HG03439 (cell line): ENCODE results near the gene MICAL1.
"Not testable (repeated sequence)": the region's sequence is repeated elsewhere in the genome, so short reads cannot be mapped to it uniquely, and the experiment has no call there.

Experiments used
- ATAC-seq: cut with Tn5 transposase; IDR thresholded peaks from one replicate; pipeline ENCODE4 v1.9.1; 2021; ENCODE audit warnings: mild to moderate bottlenecking, moderate library complexity; ENCODE audit not compliant: unreplicated experiment

Gene MICAL1

DNA sequence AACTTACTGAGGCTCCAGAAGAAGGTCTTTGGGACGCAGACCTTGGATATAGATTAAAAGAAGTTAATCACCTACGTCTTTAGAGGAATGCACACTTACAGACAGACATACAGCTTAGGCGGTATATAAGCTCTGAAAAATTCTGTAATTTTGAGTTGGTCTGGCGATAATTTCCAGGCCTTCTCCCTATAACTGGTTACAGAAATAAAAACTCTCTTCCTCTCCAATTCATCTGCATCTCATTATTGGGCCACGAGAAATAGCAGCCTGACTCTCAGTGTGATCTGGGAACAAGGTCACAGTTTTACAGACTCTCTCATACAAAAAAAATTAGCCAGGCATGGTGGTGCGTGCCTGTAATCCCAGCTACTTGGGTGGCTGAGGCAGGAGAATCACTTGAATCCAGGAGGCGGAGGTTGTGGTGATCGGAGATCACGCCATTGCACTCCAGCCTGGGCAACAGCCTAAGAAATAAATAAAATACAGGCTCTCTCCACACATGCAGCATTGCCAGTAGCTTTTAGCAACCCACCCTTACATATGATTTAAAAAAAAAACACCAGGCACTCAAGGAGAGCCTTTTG lies 22.7 kb upstream of the MICAL1 start:
- no peak for ATAC-seq

DNA sequence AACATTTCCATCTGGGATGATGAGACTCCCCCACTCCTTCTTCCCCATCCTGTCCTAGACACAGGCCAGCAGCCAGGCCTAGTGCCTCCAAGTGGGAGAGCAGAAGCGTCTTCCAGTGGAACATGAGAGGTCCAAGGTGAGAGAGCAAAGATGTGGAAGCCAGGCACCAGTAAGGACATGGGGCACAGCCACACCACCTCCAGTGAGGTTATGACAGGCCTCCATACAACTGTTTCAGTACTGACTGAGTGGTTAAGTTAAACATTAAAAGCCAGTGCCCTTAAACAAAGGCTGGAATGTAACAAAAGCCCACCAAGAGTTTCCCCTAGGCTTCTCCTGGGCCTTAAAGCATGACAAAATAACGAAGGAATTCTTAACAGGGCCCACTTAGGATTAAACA lies 22.2 kb upstream of the MICAL1 start:
- ATAC-seq = no peak

DNA sequence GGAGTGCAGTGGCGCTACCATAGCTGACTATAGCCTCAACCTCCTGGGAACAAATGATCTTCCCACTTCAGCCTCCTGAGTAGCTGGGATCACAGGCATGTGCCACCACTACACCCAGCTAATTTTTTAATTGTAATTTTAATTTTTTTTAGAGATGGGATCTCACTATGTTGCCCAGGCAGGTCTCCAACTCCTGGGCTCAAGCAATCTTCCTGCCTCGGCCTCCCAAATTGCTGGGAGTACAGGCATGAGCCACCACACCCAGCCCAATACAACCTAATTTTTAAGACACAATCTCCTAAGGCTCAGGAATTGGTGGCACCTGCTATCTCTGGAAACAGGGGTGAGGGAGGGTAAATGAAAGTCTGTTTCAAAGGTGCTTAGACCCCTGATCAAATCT lies 21.6 kb upstream of the MICAL1 start:
- no peak for ATAC-seq

DNA sequence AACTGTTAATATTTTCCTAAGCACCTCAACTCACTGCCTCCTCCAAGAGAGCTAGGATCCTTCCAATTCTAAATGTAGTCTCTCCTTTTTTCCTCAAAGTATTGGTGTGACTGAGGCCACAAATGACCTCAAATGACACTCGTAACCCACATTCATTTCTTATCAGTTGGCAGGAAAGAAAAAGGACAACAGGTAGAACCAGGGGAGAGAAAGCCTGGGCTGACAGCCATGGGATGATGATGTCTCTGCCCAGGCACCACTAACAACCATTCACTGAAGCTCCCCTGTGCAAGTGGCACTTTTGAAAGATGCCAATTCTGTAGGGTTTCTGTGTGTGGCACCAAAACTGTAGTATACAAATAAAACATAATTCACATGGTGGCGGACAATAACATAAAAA lies 20.1 kb upstream of the MICAL1 start:
- ATAC-seq = no peak

DNA sequence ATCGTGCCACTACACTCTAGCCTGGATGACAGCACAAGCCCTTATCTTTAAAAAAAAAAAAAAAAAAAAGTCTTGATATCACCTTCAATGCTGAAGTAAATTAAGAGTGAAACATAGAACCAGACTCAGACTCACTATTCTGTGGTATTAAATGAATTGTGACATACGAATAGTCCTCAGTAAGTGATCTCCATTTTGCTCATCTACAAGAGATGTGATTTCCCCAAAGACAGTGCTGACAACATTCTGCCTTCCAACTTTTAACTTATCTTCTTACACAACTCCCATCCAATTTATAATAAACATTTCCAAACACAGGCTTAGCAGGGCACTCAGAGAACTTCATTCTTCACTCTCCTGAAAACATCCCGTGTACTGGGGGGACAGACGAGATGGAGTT lies 19.4 kb upstream of the MICAL1 start:
- ATAC-seq = no peak

DNA sequence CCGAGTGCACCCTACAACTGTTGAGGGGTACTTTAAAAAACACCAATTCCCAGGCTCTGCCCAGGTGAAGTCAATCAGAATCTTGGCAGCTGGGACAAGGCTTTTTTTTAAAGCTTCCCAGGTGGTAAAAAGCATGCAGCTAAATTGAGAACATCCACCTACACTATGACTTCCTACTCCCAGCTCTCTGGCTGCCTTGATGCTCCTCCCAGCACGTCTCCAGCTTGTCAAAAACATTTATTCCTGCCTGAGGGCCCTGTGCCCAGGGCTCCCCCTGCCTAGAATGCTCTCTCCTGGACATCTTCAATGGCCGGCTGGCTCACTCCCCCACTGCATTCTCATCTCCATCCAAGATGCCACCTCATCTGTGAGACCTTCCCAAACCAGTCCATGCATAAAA lies 17.5 kb upstream of the MICAL1 start:
- no peak for ATAC-seq

DNA sequence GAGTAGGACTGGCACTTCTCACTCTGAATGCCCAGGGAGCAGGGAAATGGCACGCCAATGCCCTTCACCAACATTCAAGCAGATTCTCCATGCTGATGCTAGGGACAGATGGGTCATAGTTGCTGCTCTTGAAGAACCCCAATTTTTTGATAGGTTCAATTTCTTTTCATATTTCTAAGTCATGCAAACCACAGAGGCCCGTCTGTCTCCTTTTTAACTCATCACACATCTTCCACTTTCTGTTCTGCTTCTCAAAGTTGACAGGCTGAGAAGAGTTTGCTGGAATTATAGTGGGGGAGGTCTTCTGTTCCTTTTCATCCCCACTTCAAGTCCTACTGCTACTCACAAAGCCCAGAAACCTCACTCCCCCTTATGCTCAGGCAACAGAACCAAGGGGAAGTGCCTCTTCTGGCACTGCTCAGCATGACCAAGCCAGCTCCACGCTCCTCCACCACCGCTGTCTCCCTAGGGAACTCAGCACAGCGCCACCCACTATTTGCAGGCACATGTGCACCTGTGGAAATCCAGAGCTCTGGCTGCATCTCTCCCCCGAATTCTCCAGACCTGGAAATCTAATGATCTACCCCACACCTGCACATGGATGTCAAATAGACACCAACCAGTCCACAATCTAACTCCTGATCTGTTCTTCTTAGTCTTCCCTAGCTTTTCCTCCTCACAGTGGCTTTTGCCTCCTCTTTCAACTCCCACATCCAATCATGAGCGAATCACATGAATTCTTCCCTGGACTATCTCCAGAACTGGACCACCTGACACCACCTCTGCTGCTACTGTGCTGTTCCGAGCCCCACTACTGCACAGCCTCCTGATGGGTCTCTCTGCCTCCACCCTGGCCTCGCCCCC lies 16.8 kb upstream of the MICAL1 start:
- peak; percentile 65 for ATAC-seq

DNA sequence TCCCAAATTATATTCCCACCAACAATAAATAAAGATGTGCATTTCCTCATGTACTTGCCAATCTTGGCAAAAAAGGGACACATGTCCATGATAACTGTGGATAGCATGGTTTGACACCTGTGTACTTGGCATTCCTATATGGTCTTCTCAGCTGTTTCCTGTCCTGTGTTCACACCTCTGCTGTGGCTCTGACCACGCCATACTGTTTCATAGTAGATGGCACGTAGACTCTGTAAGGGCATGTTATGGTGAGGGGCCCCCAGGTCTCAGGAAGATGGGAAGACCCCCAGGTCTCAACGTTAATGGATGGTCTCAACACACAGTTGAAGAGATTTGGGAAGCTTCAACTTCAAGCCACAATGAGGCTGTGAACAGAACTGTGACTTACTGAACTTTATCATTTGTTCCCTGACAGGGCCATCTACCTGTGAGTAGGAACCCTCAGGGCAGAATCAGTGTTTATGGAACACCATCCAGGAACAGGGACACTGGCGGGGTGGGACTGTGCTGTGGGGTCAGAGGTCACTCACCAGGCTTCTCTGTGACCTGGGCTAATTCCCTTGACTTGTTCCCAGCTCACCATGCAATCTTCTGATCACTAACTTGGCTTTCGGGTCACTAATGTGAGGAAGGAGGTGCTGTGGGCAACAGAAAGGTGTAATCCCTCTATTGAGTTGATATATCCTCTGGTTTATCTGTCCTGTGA lies 15.7 kb upstream of the MICAL1 start:
- no peak for ATAC-seq

DNA sequence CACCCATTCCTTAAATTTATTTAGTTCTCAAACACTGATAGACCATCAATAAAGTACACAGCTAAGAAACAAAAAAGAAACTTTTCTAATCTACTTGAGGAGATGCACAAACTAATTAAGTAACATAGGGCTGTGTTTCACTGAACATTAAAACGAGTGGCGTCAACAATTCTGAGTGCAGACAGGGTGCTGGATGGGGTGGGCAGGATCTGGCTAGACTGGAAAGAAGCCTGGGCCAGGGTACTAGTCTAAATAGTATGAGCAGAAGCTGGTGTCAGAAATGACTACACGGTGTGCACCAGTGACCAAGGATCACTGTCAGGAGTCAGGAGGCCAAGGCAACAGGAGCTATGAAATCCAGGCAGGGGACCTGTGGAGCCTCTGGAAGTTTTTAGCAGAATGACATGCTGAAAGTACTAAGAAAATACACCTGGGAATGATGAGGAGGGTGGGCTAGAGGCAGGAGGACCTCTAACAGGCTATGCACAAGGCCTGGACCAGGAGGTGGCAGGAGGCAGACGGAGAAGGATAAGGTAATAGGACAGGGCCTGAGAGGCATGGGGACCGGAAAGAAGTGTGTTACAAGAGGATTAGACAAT lies 14.1 kb upstream of the MICAL1 start:
- ATAC-seq = no peak

DNA sequence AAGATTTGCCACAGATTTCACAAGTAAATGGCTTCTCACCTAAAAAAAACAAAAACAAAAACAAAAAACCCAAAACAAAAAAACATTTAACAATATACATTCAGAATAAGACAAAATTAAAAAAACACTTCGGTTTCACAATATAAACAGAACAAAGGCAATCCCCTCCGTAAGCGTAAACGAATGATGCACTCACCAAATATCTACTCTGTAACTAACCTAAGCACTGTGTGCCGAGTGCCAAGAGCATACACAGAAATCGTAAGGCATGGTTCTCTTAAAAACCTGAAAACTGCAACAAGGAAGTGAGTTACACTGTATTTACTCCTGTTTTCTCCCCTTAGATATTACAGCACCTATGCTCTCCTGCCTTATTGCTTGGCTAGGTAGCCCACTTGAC lies 12.1 kb upstream of the MICAL1 start:
- ATAC-seq = no peak

DNA sequence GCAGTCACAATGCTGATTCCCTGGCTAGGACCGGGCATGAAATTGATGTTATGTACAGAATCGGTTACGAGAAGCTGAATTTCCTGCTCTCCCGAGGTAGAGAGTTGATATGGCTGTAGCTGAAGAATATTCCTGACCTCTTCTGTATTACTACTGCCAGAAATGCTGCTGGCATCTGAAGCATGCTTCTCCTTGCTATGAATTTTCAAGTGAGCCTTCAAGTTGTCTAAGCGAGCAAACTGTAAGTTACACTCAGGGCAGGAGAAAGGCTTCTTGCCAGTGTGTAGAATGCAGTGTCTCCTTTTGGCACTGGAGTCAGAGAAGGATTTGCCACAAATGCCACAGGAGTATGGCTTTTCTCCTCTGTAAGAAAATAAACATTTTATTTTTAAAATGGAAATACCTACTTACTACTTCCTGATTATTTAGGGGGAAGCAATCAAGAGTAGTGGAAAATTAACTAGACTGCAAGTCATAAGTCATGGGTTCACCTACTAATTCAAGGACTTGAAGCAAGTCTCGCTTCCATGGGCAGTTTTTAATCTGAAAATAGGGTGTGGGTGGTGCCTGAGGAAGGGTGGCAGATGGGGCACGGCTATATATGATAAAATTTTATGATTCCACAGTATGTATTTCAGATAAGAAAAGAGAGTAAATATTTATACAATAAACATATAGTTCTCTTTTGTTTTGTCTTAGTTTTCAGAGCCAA lies 10.8 kb upstream of the MICAL1 start:
- no peak for ATAC-seq

DNA sequence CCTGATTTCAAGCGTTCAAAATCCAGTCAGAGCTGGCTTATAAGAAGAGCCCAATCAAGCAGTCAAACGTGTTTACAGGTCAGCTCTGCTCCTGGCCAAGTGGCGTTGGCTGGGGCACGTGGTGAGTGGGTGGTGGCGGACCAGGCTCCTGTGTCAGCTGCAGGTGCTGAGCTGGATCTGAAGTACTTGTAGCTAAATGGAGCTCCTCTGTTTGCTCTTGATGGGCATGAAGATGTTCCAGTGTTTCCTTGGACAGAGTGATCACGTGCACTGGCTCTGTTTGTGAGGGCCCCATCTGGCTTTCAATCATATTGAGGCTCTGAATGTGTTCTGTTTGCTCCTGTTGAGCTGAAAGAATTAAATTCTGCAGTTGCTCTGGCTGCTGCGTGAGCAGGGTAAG lies 10.2 kb upstream of the MICAL1 start:
- no peak for ATAC-seq

DNA sequence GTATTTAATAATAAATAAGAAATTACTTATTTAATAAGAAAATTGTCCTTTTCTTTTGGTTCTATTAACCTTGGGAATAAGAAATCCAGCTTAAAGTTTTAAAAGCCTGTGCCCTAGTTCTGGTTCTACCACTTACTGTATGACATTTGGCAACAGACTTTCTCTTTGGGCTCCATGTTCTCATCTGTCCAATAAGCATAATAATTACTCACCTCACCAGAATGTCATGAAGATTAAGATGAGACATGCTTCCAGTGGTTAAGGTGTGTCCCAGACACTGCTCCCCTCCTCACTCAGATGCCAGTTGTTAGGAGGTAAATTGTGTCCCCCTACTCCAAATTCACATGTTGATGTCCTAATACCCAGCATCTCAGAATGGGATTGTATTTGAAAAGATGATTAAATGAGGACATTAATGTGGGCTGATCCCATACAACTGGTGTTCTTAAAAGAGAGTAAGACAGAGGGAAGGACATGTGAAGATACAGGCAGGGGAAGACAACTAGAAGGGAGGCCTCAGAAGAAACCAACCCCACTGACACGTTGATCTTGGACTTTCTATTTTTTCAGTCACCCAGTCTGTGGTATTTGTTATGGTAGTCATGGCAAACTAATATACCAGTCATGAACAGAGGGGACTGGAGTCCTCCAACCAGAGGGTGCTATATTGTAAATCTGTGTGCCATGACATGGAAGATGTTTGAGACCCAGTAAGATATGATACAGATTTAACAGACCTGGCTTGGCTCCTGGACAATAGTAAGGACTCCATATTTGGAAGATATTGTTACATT lies 6.4 kb upstream of the MICAL1 start:
- ATAC-seq = no peak

DNA sequence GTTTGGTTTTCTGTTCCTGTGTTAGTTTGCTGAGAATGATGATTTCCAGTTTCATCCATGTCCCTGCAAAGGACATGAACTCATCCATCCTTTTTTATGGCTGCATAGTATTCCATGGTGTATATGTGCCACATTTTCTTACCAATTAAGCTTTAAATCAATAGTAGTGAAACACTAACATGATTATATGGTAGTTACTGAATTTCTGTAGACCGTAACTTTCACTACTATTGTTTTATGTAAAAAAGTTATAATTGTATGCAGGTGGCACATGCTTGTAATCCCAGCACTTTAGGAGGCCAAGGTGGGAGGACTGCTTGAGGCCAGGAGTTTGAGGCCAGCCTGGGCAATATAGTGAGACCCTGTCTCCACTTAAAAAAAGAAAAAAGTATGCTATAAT lies 5.6 kb upstream of the MICAL1 start:
- ATAC-seq = not testable (repeated sequence)

DNA sequence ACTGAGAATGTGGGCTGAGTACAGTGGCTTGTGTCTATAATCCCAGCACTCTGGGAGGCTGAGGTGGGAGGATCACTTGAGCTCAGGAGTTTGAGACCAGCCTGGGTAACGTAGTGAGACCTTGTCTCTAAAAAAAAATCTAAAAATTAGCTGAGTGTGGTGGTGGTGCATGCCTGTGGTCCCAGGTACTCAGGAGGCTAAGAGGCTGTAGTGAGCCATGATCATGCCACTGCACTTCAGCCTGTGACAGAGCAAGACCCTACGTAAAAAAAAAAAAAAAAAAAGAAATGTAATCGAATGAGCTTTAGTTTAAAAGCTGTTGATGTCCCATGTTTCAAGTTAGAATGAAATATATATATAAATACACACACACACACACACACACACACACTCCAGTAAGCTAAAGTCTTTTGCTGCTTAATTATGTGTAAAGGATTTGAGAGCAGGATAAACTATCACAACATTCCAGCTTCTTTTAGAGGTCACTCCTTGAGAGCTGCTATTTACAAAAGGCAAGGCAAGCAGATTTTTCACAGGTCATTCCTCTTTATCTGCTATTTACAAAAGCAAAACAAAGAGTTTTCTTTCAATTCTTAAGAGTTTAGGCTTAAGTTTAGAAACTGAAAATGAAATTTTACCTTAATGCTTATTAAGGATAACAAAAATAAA lies 4.7 kb upstream of the MICAL1 start:
- ATAC-seq = no peak

DNA sequence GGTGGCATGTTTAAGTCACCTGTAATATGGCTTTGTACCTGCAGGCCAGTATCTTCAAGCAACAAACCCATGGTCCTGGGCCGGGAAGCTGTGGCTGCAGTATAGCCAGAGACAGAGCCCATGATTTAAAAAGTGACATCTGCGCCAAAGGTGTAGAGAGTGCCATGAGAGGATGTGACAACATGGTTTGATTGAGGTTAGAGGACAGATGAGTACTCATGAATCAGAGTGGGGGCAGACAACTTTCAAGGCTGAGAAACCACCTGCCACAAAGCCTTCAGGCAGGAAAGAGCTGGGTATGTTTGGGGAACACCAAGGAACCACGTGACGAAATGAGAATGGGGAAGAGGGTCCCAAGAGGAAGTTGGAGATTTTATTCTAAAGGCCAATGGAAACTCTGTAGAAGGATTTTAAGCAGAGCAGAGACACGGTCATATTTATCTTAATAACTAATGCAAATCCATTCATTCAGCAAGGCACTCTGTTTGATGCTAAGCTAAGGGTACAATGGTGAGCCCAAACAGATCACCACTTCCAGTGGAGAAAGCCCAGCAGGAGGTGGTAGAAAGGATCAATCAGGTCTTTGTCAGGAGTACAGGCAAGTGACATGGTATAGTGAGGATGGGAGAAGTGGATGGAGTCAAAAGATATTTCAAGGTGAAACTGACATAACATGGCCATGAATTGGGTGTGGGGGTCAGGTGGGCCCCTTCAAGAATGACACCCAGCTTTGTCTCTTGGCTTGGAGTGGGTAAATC lies 3.4 kb upstream of the MICAL1 start:
- ATAC-seq = no peak

DNA sequence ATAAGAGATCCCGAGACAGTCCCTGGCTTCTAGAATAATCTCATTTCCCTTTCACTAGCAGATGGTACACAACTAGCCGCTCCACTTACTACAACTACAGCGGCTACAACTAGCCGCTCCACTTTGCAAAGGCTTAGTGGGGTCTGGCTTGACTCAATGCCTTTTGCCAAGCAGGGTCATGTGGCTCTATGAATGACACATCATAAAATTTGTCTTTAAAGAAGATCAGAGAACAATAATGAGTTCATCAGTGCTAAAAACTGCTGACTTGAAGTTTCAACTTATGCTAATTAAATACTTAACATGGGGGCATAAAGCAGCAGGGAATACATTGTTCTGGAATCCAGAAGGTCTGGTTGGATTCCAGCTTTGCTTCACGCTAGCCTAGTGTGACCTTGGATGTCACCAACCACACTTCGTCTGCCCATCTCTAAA lies 2.0 kb upstream of the MICAL1 start:
- no peak for ATAC-seq

DNA sequence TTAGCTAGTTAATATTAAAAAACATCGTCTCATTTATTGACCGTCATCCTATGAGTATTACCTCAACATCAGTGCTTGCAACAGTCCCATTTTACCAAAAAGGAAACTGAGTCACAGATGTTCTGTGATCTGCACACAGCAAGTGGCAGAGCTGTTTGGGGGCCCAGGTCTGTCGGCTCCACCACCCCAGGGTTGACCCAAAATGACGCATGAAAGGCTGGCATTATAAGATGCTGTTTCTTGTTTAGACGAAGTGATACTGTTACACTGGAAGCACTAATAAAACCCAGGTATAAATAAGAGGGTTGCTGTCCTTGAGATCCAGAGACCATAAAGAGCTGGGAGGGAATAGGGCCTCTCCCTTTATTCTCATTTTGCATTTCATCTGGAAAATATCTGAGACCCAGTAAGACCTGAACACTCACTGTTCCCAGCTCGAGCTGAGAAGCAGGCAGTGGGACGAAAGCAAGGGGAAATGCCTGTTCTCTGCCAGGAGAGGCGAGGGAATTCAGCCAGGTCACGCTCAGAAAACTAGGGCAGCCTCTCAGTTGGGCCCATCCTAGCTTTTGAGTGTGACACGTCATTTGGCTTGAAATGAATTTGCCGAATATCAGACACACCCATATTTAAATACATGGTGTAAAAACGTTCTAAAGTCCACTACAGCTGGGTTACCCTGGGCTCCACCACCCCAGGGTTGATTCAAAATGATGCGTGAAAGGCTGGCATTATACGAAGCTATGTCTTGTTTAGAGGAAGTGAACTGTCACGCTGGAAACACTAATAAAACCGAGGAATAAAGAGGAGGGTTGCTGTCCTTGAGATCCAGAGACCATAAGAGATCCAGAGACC lies 1.4 kb upstream of the MICAL1 start:
- ATAC-seq = no peak
